Endothelial cell (in vitro differentiated cells): ENCODE measurements around the gene E2F7. TPM values are rescaled to one million over a fixed set of nuclear protein-coding genes. Genes with fewer than 3 reads are reported as not detected.

Source experiments
- DNase-seq: peaks from one replicate; pipeline ENCODE4 v3.0.0; 2021; ENCODE audit warnings: low spot score
- H3K27ac Mint-ChIP-seq: one replicate; pipeline ENCODE4 v1.8.0; 2021; ENCODE audit warnings: mixed read lengths, inconsistent platforms; ENCODE audit not compliant: unreplicated experiment
- H3K27me3 Mint-ChIP-seq: one replicate; pipeline ENCODE4 v1.8.0; 2021; ENCODE audit warnings: mild to moderate bottlenecking, moderate library complexity, mixed read lengths, inconsistent platforms; ENCODE audit not compliant: unreplicated experiment
- H3K36me3 Mint-ChIP-seq: one replicate; pipeline ENCODE4 v1.8.0; 2021; ENCODE audit warnings: mild to moderate bottlenecking, low read depth, mixed read lengths, inconsistent platforms; ENCODE audit not compliant: unreplicated experiment
- H3K4me1 Mint-ChIP-seq: one replicate; pipeline ENCODE4 v1.8.0; 2021; ENCODE audit warnings: mild to moderate bottlenecking, mixed read lengths, inconsistent platforms; ENCODE audit not compliant: unreplicated experiment
- H3K4me3 Mint-ChIP-seq: one replicate; pipeline ENCODE4 v1.8.0; 2021; ENCODE audit warnings: mild to moderate bottlenecking, mixed read lengths, inconsistent platforms; ENCODE audit not compliant: unreplicated experiment
- H3K9me3 Mint-ChIP-seq: one replicate; pipeline ENCODE4 v1.8.0; 2021; ENCODE audit warnings: mixed read lengths, inconsistent platforms; ENCODE audit not compliant: unreplicated experiment
- CTCF ChIP-seq: fragments of 200-600 bp; sonication (generic); IDR thresholded peaks from one replicate; pipeline ENCODE4 v1.5.0; 2021; ENCODE audit warnings: antibody characterized with exemption; ENCODE audit not compliant: unreplicated experiment
- total RNA-seq: library from RNA; stranded (reverse); fragmentation: NEBNext Ultra II Directional; extraction: Animal tissue kit (Norgen Biotek cat#: 25700); gene quantifications from one replicate; pipeline ENCODE4 v1.2.1, GENCODE V29; 2021; ENCODE audit not compliant: unreplicated experiment

Gene E2F7
- total RNA-seq, 1 donor from 2014 or later, result 6.2 TPM

GRCh38 chr12:77035226-77035625, 30.1 kb downstream of the E2F7 start:
- H3K4me1 Mint-ChIP-seq, result no peaks in the 10 kb centered on the region
- no peak overlapping the region for H3K27ac Mint-ChIP-seq
- H3K4me3 Mint-ChIP-seq, result no peak overlapping the region
- H3K9me3 Mint-ChIP-seq, result no peaks in the 10 kb centered on the region
- no peak for DNase-seq
- TF ChIP-seq CTCF, result no peak
- peaks cover 11% of the 10 kb centered on the region for H3K36me3 Mint-ChIP-seq
- no peaks in the 10 kb centered on the region for H3K27me3 Mint-ChIP-seq

GRCh38 chr12:77033658-77034536, 31.5 kb downstream of the E2F7 start:
- no peak overlapping the region for H3K27ac Mint-ChIP-seq
- no peak for TF ChIP-seq CTCF
- peaks cover 11% of the 10 kb centered on the region for H3K36me3 Mint-ChIP-seq
- no peak overlapping the region for H3K4me3 Mint-ChIP-seq
- H3K9me3 Mint-ChIP-seq, result no peaks in the 10 kb centered on the region
- no peak for DNase-seq
- H3K4me1 Mint-ChIP-seq, result no peaks in the 10 kb centered on the region
- H3K27me3 Mint-ChIP-seq, result no peaks in the 10 kb centered on the region

GRCh38 chr12:77032406-77032805, 33.0 kb downstream of the E2F7 start:
- no peak overlapping the region for H3K4me3 Mint-ChIP-seq
- H3K27me3 Mint-ChIP-seq, result peaks cover 2% of the 10 kb centered on the region
- no peaks in the 10 kb centered on the region for H3K4me1 Mint-ChIP-seq
- peaks cover 11% of the 10 kb centered on the region for H3K36me3 Mint-ChIP-seq
- H3K27ac Mint-ChIP-seq, result no peak overlapping the region
- TF ChIP-seq CTCF, result no peak
- DNase-seq, result no peak
- no peaks in the 10 kb centered on the region for H3K9me3 Mint-ChIP-seq

- peaks cover 2% of the 10 kb centered on the region for H3K27me3 Mint-ChIP-seq
- H3K36me3 Mint-ChIP-seq, result peaks cover 11% of the 10 kb centered on the region
- no peaks in the 10 kb centered on the region for H3K9me3 Mint-ChIP-seq
- TF ChIP-seq CTCF, result no peak
- H3K27ac Mint-ChIP-seq, result no peak overlapping the region
- no peaks in the 10 kb centered on the region for H3K4me1 Mint-ChIP-seq
- peak overlapping the region; percentile 8 for H3K4me3 Mint-ChIP-seq
- no peak for DNase-seq
Measured at GRCh38 chr12:77031745-77032144, 33.6 kb downstream of the E2F7 start.

- Mint-ChIP-seq H3K4me3 (no peak overlapping the region), H3K27ac (no peak overlapping the region), H3K27me3 (peaks cover 2% of the 10 kb centered on the region), H3K36me3 (no peaks in the 10 kb centered on the region), H3K4me1 (peaks cover 11% of the 10 kb centered on the region), H3K9me3 (no peaks in the 10 kb centered on the region)
- TF ChIP-seq CTCF, result no peak
- no peak for DNase-seq
Measured at GRCh38 chr12:77025782-77026314, 39.5 kb downstream of the E2F7 start.
